Adrenal gland (tissue), 12 donors: ENCODE data around the gene ECE2. TPM values are rescaled to one million over a fixed set of nuclear protein-coding genes. Genes with fewer than 3 reads are reported as not detected.
A peak's percentile ranks its signal among the peaks of the same experiment; 100 is the strongest.

Experiments used
- DNase-seq, 7 donors: peaks; one replicate each; pipeline ENCODE4 v3.0.0-alpha.2; 2019 to 2020
- H3K27ac ChIP-seq, 5 donors: fragments of 200-600 bp; sonication (generic) in 4 of 5; 1 replicate in 3 of 5; 2 replicates in 2 of 5; pipeline versions ENCODE4 v1.5.1 to v1.8.0; 2016 to 2020; ENCODE audit warnings: mild to moderate bottlenecking in 1 of 5
- H3K27me3 ChIP-seq: fragments of 200-600 bp; 2 replicates; pipeline ENCODE4 v1.8.0; 2021
- H3K36me3 ChIP-seq, 2 donors: fragments of 200-600 bp; replicated peaks in 1 of 2; 1 replicate in 1 of 2; 2 replicates in 1 of 2; pipeline versions ENCODE4 v1.5.1 to v1.8.0; 2018 to 2022
- H3K4me1 ChIP-seq, 2 donors: fragments of 200-600 bp; replicated peaks in 1 of 2; 1 replicate in 1 of 2; 2 replicates in 1 of 2; pipeline versions ENCODE4 v1.5.1 to v1.8.0; 2018 to 2021
- H3K4me3 ChIP-seq, 4 donors: fragments of 200-600 bp; sonication (generic) in 3 of 4; one replicate each; pipeline ENCODE4 v1.5.1; 2016 to 2018
- H3K9me3 ChIP-seq, 3 donors: fragments of 200-600 bp; sonication (generic) in 1 of 3; replicated peaks in 1 of 3; 1 replicate in 2 of 3; 2 replicates in 1 of 3; pipeline versions ENCODE4 v1.5.1 to v1.8.0; 2016 to 2021
- CTCF ChIP-seq, 6 experiments: fragments of 450-650 bp in 4 of 6; fragments of 200-600 bp in 2 of 6; sonication (generic) in 1 of 6; IDR thresholded peaks; 1 replicate in 5 of 6; 2 replicates in 1 of 6; pipeline versions ENCODE4 v1.5.1 to v1.8.0; 2016 to 2021; ENCODE audit warnings: antibody characterized with exemption in 6 of 6, mild to moderate bottlenecking in 2 of 6, moderate library complexity in 1 of 6
- POLR2A ChIP-seq, 2 donors: fragments of 450-650 bp; IDR thresholded peaks; one replicate each; pipeline ENCODE4 v1.6.1; 2017; ENCODE audit warnings: antibody characterized with exemption in 2 of 2, mild to moderate bottlenecking in 2 of 2, moderate library complexity in 1 of 2
- WGBS, 4 donors: extraction: QIAGEN DNeasy Blood & Tissue Kit in 2 of 4; methylation state at CpG; one replicate each; pipeline versions ENCODE4 v1.1.5 to v1.1.7; 2013 to 2017; 5-methylcytosine and 5-hydroxymethylcytosine counted together
- intact Hi-C, 2 donors: fragments of 100-400 bp; cut with DNase I; formaldehyde crosslinking; loops; one replicate each; pipeline versions ENCODE4 v1.14.1 to v1.15.0; 2022 to 2023
- polyA plus RNA-seq, 3 donors: library from polyadenylated mRNA; stranded (reverse); fragments of 200-250 nt in 2 of 3; fragments of 350-450 nt in 1 of 3; fragmentation: Illumina TruSeq in 1 of 3; extraction: RNeasy Lipid Tissue Mini Kit (QIAGEN cat#74804) in 1 of 3; gene quantifications; one replicate each; pipeline ENCODE4 v1.2.3, GENCODE V29; 2013 to 2014
- total RNA-seq, 9 donors: library from RNA; depleted of rRNA in 4 of 9; stranded (reverse); fragments of >200 nt in 4 of 9; fragments of 120-200 nt in 1 of 9; fragmentation: NEBNext Ultra II Directional in 1 of 9; extraction: Animal tissue kit (Norgen Biotek cat#: 25700) in 1 of 9; gene quantifications; one replicate each; pipeline versions ENCODE4 v1.1.0 to v1.2.4, GENCODE V29; 2013 to 2023
- donor health status: healthy with polysubstance abuse.
- donor health status: Bipolar disorder and iron deficiency.
- donor health status: DM: yes; HTN: yes; CAD: no.
- donor health status: DM: no; HTN: no; CAD: no.
- donor health status: DM: no; HTN: no; CAD: no.
- donor health status: DM: yes; HTN: yes; CAD: no.

Gene ECE2
- total and polyA plus RNA-seq, 12 donors = 0.27 to 15.2 (median 5.8) TPM; not detected in 4

- DNase-seq = peak in 2 of 7 donors; percentile 47 to 59
- peaks cover 0 to 34% of the 10 kb centered on the region in 2 donors for H3K36me3 ChIP-seq
- TF ChIP-seq CTCF (IDR thresholded peaks at IDR 0.05) = no peak
- peak in 1 of 2 donors; percentile 25 for TF ChIP-seq POLR2A (IDR thresholded peaks at IDR 0.05)
- H3K27ac ChIP-seq = peak overlapping the region; percentile 57 to 100 (median 96)
- 20 to 29% (median 21%) methylated on average over 4 to 16 of the region's 16 CpGs for WGBS, 4 donors
- no peaks in the 10 kb centered on the region for H3K9me3 ChIP-seq
- peaks cover 48 to 54% of the 10 kb centered on the region in 2 donors for H3K4me1 ChIP-seq
- H3K4me3 ChIP-seq = peak overlapping the region in 3 of 4 donors; percentile 49 to 95 (median 56)
- no peaks in the 10 kb centered on the region for H3K27me3 ChIP-seq
- intact Hi-C loops = no loop called here
These were observed 40.2 kb downstream of the ECE2 start for GRCh38 chr3:184315871-184316661.

GRCh38 chr3:184316792-184317191 is 41.0 kb downstream of the ECE2 start:
- Histone ChIP-seq H3K9me3 (no peaks in the 10 kb centered on the region), H3K27me3 (no peaks in the 10 kb centered on the region), H3K27ac (peak overlapping the region; percentile 53 to 100 (median 96)), H3K4me3 (peak overlapping the region in 1 of 4 donors; percentile 95), H3K4me1 (peaks cover 55 to 61% of the 10 kb centered on the region in 2 donors), H3K36me3 (peaks cover 0 to 41% of the 10 kb centered on the region in 2 donors)
- intact Hi-C loops = no loop called here
- WGBS, 4 donors = 65 to 84% (median 68%) methylated on average over 7 of the region's 7 CpGs
- no peak for DNase-seq
- no peak for TF ChIP-seq POLR2A (IDR thresholded peaks at IDR 0.05)
- no peak for TF ChIP-seq CTCF (IDR thresholded peaks at IDR 0.05)

- TF ChIP-seq POLR2A (IDR thresholded peaks at IDR 0.05) = no peak
- no peak for TF ChIP-seq CTCF (IDR thresholded peaks at IDR 0.05)
- no peak for DNase-seq
- Histone ChIP-seq H3K27me3 (no peaks in the 10 kb centered on the region), H3K4me3 (peak overlapping the region in 1 of 4 donors; percentile 95), H3K36me3 (peaks cover 0 to 46% of the 10 kb centered on the region in 2 donors), H3K9me3 (no peaks in the 10 kb centered on the region), H3K27ac (peak overlapping the region in 4 of 5 donors; percentile 22 to 100 (median 92)), H3K4me1 (peaks cover 59 to 65% of the 10 kb centered on the region in 2 donors)
- intact Hi-C loops = no loop called here
- WGBS, 4 donors = 47 to 65% (median 60%) methylated on average over 5 of the region's 5 CpGs
These were observed 41.4 kb downstream of the ECE2 start for GRCh38 chr3:184317201-184317600.

GRCh38 chr3:184320104-184320445 is 44.3 kb downstream of the ECE2 start:
- H3K36me3 ChIP-seq = peaks cover 0 to 74% of the 10 kb centered on the region in 2 donors
- TF ChIP-seq CTCF (IDR thresholded peaks at IDR 0.05) = no peak
- no peaks in the 10 kb centered on the region for H3K27me3 ChIP-seq
- peak overlapping the region; percentile 23 to 98 (median 88) for H3K27ac ChIP-seq
- DNase-seq = peak; percentile 98 to 99 (median 99)
- WGBS, 4 donors = 0 to 1% (median 0%) methylated on average over 1 to 4 of the region's 4 CpGs; no CpG with 5 or more reads in 1 of the 4 donors
- no peaks in the 10 kb centered on the region for H3K9me3 ChIP-seq
- intact Hi-C loops = no loop called here
- peak overlapping the region in 1 of 4 donors; percentile 44 for H3K4me3 ChIP-seq
- peaks cover 71 to 80% of the 10 kb centered on the region in 2 donors for H3K4me1 ChIP-seq
